GM12875 (cell line): ENCODE measurements around the gene C17orf107.

Experiments
- H3K4me3 ChIP-seq: one replicate; pipeline ENCODE4 v1.5.1; 2011; ENCODE audit warnings: low read depth, low read length, control low read depth
- TF ChIP-seq, protein P1 (sequence below): IDR thresholded peaks from 2 replicates; pipeline ENCODE4 v1.5.1; 2011; ENCODE audit warnings: low read depth, mild to moderate bottlenecking, control low read depth, inconsistent platforms, low read length, moderate library complexity, borderline replicate concordance; ENCODE audit not compliant: insufficient read depth

The C17orf107 gene

GRCh38 chr17:4879601-4880000, 19.7 kb upstream of the C17orf107 start:
- TF ChIP-seq, protein P1, sequence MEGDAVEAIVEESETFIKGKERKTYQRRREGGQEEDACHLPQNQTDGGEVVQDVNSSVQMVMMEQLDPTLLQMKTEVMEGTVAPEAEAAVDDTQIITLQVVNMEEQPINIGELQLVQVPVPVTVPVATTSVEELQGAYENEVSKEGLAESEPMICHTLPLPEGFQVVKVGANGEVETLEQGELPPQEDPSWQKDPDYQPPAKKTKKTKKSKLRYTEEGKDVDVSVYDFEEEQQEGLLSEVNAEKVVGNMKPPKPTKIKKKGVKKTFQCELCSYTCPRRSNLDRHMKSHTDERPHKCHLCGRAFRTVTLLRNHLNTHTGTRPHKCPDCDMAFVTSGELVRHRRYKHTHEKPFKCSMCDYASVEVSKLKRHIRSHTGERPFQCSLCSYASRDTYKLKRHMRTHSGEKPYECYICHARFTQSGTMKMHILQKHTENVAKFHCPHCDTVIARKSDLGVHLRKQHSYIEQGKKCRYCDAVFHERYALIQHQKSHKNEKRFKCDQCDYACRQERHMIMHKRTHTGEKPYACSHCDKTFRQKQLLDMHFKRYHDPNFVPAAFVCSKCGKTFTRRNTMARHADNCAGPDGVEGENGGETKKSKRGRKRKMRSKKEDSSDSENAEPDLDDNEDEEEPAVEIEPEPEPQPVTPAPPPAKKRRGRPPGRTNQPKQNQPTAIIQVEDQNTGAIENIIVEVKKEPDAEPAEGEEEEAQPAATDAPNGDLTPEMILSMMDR = no peak
- no peak overlapping the region for H3K4me3 ChIP-seq

GRCh38 chr17:4880857-4881256, 18.5 kb upstream of the C17orf107 start:
- H3K4me3 ChIP-seq = no peak overlapping the region
- TF ChIP-seq, protein P1 = no peak

GRCh38 chr17:4881761-4882555, 17.4 kb upstream of the C17orf107 start:
- TF ChIP-seq, protein P1 = peak; percentile 89
- H3K4me3 ChIP-seq = no peak overlapping the region

DNA sequence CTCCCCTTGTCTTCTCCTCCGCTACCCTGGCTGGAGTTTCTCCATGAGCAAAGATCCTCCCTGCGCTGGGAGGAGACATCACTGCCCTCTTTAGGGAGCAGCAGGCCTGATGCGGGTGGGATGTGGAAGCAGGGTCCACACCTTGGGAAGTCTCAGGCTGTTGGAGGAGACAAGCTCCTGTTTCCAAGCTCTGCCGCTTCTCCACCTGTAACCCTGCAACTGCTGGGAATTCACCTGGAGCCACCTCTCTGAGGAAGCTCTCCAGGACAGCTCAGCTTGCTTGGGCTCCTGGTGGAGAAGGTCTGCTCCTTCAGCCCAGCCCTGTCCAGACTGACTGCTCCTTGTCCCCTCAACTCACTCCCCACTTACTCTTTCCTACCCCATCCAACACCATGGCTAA, 14.8 kb upstream of the C17orf107 start:
- TF ChIP-seq, protein P1 = no peak
- H3K4me3 ChIP-seq = no peak overlapping the region

GRCh38 chr17:4886830-4887229, 12.5 kb upstream of the C17orf107 start:
- TF ChIP-seq, protein P1 = no peak
- no peak overlapping the region for H3K4me3 ChIP-seq

- H3K4me3 ChIP-seq = no peak overlapping the region
Observed at GRCh38 chr17:4887581-4887980, 11.8 kb upstream of the C17orf107 start.

More at GRCh38 chr17:4887581-4887980, 11.8 kb upstream of the C17orf107 start:
- TF ChIP-seq, protein P1 = no peak
